ENCODE data around the gene RAB12. TPM values are rescaled to one million over a fixed set of nuclear protein-coding genes. Genes with fewer than 3 reads are reported as not detected.

RAB12 gene, protein sequence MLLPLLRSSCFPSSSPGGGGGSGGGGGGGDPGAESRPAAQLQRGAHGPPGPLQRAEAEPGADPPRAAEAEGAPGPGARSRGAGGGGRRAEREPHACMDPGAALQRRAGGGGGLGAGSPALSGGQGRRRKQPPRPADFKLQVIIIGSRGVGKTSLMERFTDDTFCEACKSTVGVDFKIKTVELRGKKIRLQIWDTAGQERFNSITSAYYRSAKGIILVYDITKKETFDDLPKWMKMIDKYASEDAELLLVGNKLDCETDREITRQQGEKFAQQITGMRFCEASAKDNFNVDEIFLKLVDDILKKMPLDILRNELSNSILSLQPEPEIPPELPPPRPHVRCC
- total RNA-seq = 10 to 100 TPM; 22.0 to 27.0 TPM
- 26.2 TPM for polyA plus RNA-seq (2013, experiment 1 of 2)
- 26.1 TPM for polyA plus RNA-seq (2013, experiment 2 of 2)
- long read RNA-seq, experiment 1, partial matches to known transcripts = 1 of 3 reads
- long read RNA-seq, experiment 1, other reads (novel, unspliced or antisense) = 2 of 3 reads
- long read RNA-seq, experiment 2, transcript RAB12-203 (6 exons, 2,145 nt) = major isoform, 8 of 15 reads
- long read RNA-seq, experiment 2, partial matches to known transcripts = 0 of 15 reads
- long read RNA-seq, experiment 2, other reads (novel, unspliced or antisense) = 7 of 15 reads
- long read RNA-seq, experiment 3, partial matches to known transcripts = 1 of 7 reads
- long read RNA-seq, experiment 3, other reads (novel, unspliced or antisense) = 6 of 7 reads
- long read RNA-seq, experiment 4, partial matches to known transcripts = 0 of 1 reads
- long read RNA-seq, experiment 4, other reads (novel, unspliced or antisense) = 1 of 1 reads

- Histone ChIP-seq H3K27ac (ENCODE audit: low read depth, low read length) (no peak within 1 kb of the TSS), H3K27me3 (ENCODE audit: control insufficient read depth, insufficient read depth, low read length, poor library complexity, severe bottlenecking) (peaks cover 7% of the 10 kb centered on the region), H3K9me3 (ENCODE audit: control insufficient read depth, low read length) (no peaks in the 10 kb centered on the region), H3K9ac (ENCODE audit: extremely low read depth, low read length, poor library complexity, severe bottlenecking) (peak within 1 kb of the TSS; percentile 53), H3K4me3 (ENCODE audit: low read length) (peak within 1 kb of the TSS; percentile 86), H3K4me1 (ENCODE audit: control insufficient read depth, insufficient read depth, low read length) (no peaks in the 10 kb centered on the region), H3K36me3 (ENCODE audit: control insufficient read depth, insufficient read depth, low read length) (no peaks in the 10 kb centered on the region)
- TF ChIP-seq, protein P1, sequence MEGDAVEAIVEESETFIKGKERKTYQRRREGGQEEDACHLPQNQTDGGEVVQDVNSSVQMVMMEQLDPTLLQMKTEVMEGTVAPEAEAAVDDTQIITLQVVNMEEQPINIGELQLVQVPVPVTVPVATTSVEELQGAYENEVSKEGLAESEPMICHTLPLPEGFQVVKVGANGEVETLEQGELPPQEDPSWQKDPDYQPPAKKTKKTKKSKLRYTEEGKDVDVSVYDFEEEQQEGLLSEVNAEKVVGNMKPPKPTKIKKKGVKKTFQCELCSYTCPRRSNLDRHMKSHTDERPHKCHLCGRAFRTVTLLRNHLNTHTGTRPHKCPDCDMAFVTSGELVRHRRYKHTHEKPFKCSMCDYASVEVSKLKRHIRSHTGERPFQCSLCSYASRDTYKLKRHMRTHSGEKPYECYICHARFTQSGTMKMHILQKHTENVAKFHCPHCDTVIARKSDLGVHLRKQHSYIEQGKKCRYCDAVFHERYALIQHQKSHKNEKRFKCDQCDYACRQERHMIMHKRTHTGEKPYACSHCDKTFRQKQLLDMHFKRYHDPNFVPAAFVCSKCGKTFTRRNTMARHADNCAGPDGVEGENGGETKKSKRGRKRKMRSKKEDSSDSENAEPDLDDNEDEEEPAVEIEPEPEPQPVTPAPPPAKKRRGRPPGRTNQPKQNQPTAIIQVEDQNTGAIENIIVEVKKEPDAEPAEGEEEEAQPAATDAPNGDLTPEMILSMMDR (conservative IDR thresholded peaks at IDR 0.05) = peak; percentile 84
- WGBS, 2 experiments (ENCODE audit: insufficient coverage in 1 of 2, insufficient read length in 1 of 2) = 5 to 27% methylated on average over 10 to 93 of the region's 95 CpGs
- no peaks in the 10 kb centered on the region for H3K9me3 Mint-ChIP-seq
- H3K36me3 Mint-ChIP-seq (ENCODE audit: low read depth) = peaks cover 8% of the 10 kb centered on the region
- H3K4me3 Mint-ChIP-seq = peak within 1 kb of the TSS; percentile 77
- DNase-seq = peak; percentile 92
- H3K27me3 Mint-ChIP-seq (ENCODE audit: insufficient read depth) = peaks cover 12% of the 10 kb centered on the region
- H3K27ac Mint-ChIP-seq = peak within 1 kb of the TSS; percentile 83
- peaks cover 25% of the 10 kb centered on the region for H3K4me1 Mint-ChIP-seq
Measured at GRCh38 chr18:8608795-8609658, at the start of gene RAB12. Gene RAB12 (plus strand): TSS chr18:8609437. CDS start chr18:8609440, 3 bp downstream.

DNA sequence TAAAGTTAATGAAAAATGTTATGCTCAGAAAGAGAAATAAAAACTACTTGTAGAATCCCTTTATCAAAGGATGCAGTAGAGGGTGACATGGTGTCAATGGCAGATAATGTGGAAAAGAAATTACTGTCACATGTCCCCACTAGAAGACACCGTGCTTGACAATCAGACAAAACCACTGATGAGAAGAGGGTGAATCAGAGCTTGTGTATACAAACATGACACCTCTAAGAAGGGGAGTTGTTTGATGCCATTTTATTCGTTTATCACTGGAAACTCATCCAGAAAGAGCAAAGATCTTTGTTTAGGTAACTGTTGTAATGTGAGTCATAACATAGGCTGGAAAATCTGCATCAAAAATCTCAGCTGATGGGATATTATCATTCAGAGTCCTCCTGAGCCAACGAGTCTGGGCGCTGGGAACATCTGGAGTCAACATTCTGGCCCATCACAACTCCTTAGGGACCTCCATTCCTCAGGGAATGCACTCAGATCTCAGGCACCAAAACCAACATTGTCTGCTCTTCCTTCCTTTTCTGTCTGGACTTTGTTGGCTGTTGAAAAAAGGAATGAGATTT is 49.5 kb upstream of the RAB12 start:
- 72 to 83% methylated on average over 2 to 4 of the region's 4 CpGs for WGBS, 2 experiments (ENCODE audit: insufficient coverage in 1 of 2, insufficient read length in 1 of 2)
- H3K27ac Mint-ChIP-seq = no peak overlapping the region
- no peak for DNase-seq

More for the DNA sequence above, 49.5 kb upstream of the RAB12 start:
- Mint-ChIP-seq H3K4me3 (no peak overlapping the region), H3K4me1 (no peaks in the 10 kb centered on the region), H3K36me3 (ENCODE audit: low read depth) (no peaks in the 10 kb centered on the region), H3K9me3 (no peaks in the 10 kb centered on the region), H3K27me3 (ENCODE audit: insufficient read depth) (no peaks in the 10 kb centered on the region)
- H3K36me3 ChIP-seq (ENCODE audit: control insufficient read depth, insufficient read depth, low read length) = no peaks in the 10 kb centered on the region
- no peak overlapping the region for H3K27ac ChIP-seq (ENCODE audit: low read depth, low read length)
- H3K9me3 ChIP-seq (ENCODE audit: control insufficient read depth, low read length) = no peaks in the 10 kb centered on the region
- no peak overlapping the region for H3K9ac ChIP-seq (ENCODE audit: extremely low read depth, low read length, poor library complexity, severe bottlenecking)
- no peaks in the 10 kb centered on the region for H3K27me3 ChIP-seq (ENCODE audit: control insufficient read depth, insufficient read depth, low read length, poor library complexity, severe bottlenecking)
- H3K4me1 ChIP-seq (ENCODE audit: control insufficient read depth, insufficient read depth, low read length) = no peaks in the 10 kb centered on the region
- no peak overlapping the region for H3K4me3 ChIP-seq (ENCODE audit: low read length)
- TF ChIP-seq, protein P1 (conservative IDR thresholded peaks at IDR 0.05) = no peak

Data from endodermal cell (in vitro differentiated cells).